Measurements from ENCODE around the gene CPT1B.
A peak's percentile ranks its signal among the peaks of the same experiment; 100 is the strongest.

The CPT1B gene

GRCh38 chr22:50625568-50626313 lies 47.5 kb upstream of the CPT1B start:
- Histone ChIP-seq H3K4me1 (ENCODE audit: insufficient read depth, low read length) (peaks cover 49% of the 10 kb centered on the region), H3K4me2 (ENCODE audit: insufficient read depth, low read length) (peak overlapping the region; percentile 91; the same call in 1 of the 2 replicates), H3K4me3 (ENCODE audit: low read depth in 1 of 2, low read length in 2 of 2) (no peak overlapping the region), H2AFZ (ENCODE audit: low read depth, low read length) (no peak overlapping the region), H4K20me1 (ENCODE audit: insufficient read depth, low read length) (no peaks in the 10 kb centered on the region), H3K36me3 (ENCODE audit: insufficient read depth, low read length) (peaks cover 20% of the 10 kb centered on the region), H3K9ac (ENCODE audit: low read depth, low read length) (no peak overlapping the region), H3K27ac (ENCODE audit: low read length) (no peak overlapping the region), H3K27me3 (ENCODE audit: insufficient read depth, low read length, poor library complexity) (no peaks in the 10 kb centered on the region), H3K9me3 (ENCODE audit: insufficient read depth, low read length, severe bottlenecking) (no peaks in the 10 kb centered on the region), H3K79me2 (ENCODE audit: insufficient read depth, low read length) (peaks cover 22% of the 10 kb centered on the region)
- ATAC-seq (ENCODE audit: insufficient read depth, low read depth) (no peak), DNase-seq (no peak)
- no peak for TF ChIP-seq EZH2 (IDR thresholded peaks at IDR 0.05; ENCODE audit: borderline replicate concordance, low read depth, low read length, severe bottlenecking)
- no peak for TF ChIP-seq CTCF (IDR thresholded peaks at IDR 0.05; ENCODE audit: borderline replicate concordance, extremely low read depth, low read length, poor library complexity, severe bottlenecking)

GRCh38 chr22:50625131-50625567 lies 46.9 kb upstream of the CPT1B start:
- H3K36me3 ChIP-seq (ENCODE audit: insufficient read depth, low read length), result peaks cover 20% of the 10 kb centered on the region
- no peak for TF ChIP-seq EZH2 (IDR thresholded peaks at IDR 0.05; ENCODE audit: borderline replicate concordance, low read depth, low read length, severe bottlenecking)
- H4K20me1 ChIP-seq (ENCODE audit: insufficient read depth, low read length), result no peaks in the 10 kb centered on the region
- H2AFZ ChIP-seq (ENCODE audit: low read depth, low read length), result no peak overlapping the region
- H3K27me3 ChIP-seq (ENCODE audit: insufficient read depth, low read length, poor library complexity), result no peaks in the 10 kb centered on the region
- H3K79me2 ChIP-seq (ENCODE audit: insufficient read depth, low read length), result peaks cover 22% of the 10 kb centered on the region
- H3K9ac ChIP-seq (ENCODE audit: low read depth, low read length), result no peak overlapping the region
- no peak overlapping the region for H3K27ac ChIP-seq (ENCODE audit: low read length)
- ATAC-seq (ENCODE audit: insufficient read depth, low read depth) (no peak), DNase-seq (no peak)
- H3K4me1 ChIP-seq (ENCODE audit: insufficient read depth, low read length), result peaks cover 53% of the 10 kb centered on the region
- H3K9me3 ChIP-seq (ENCODE audit: insufficient read depth, low read length, severe bottlenecking), result no peaks in the 10 kb centered on the region
- no peak overlapping the region for H3K4me2 ChIP-seq (ENCODE audit: insufficient read depth, low read length)
- H3K4me3 ChIP-seq (ENCODE audit: low read depth in 1 of 2, low read length in 2 of 2), result no peak overlapping the region

GRCh38 chr22:50624347-50625130 lies 46.3 kb upstream of the CPT1B start:
- H3K9ac ChIP-seq (ENCODE audit: low read depth, low read length), result no peak overlapping the region
- H3K4me1 ChIP-seq (ENCODE audit: insufficient read depth, low read length), result peaks cover 59% of the 10 kb centered on the region
- no peak overlapping the region for H3K27ac ChIP-seq (ENCODE audit: low read length)
- H3K9me3 ChIP-seq (ENCODE audit: insufficient read depth, low read length, severe bottlenecking), result no peaks in the 10 kb centered on the region
- no peaks in the 10 kb centered on the region for H4K20me1 ChIP-seq (ENCODE audit: insufficient read depth, low read length)
- ATAC-seq (ENCODE audit: insufficient read depth, low read depth), result no peak
- no peak overlapping the region for H3K4me2 ChIP-seq (ENCODE audit: insufficient read depth, low read length)
- peaks cover 22% of the 10 kb centered on the region for H3K79me2 ChIP-seq (ENCODE audit: insufficient read depth, low read length)
- TF ChIP-seq CTCF (IDR thresholded peaks at IDR 0.05; ENCODE audit: borderline replicate concordance, extremely low read depth, low read length, poor library complexity, severe bottlenecking) (no peak), EZH2 (IDR thresholded peaks at IDR 0.05; ENCODE audit: borderline replicate concordance, low read depth, low read length, severe bottlenecking) (no peak)
- no peak overlapping the region for H3K4me3 ChIP-seq (ENCODE audit: low read depth in 1 of 2, low read length in 2 of 2)
- H2AFZ ChIP-seq (ENCODE audit: low read depth, low read length), result no peak overlapping the region
- H3K27me3 ChIP-seq (ENCODE audit: insufficient read depth, low read length, poor library complexity), result no peaks in the 10 kb centered on the region
- H3K36me3 ChIP-seq (ENCODE audit: insufficient read depth, low read length), result peaks cover 20% of the 10 kb centered on the region
- DNase-seq, result no peak

Data from DND-41 (cell line).